Activated CD4-positive, alpha-beta T cell treated with anti-CD3 and anti-CD28 coated beads, Interleukin-10, Interleukin-2, amounts not matched to agents 100 ng/mL and 50 ng/mL, durations not matched to agents 16 hours and 8 hours (primary cell): ENCODE data around the gene C4BPB.

Source experiments
- DNase-seq: peaks from one replicate; pipeline ENCODE4 v3.0.0-alpha.2; 2020

The C4BPB gene

GRCh38 chr1:207060596-207060995, 28.1 kb upstream of the C4BPB start:
- DNase-seq: no peak

GRCh38 chr1:207062058-207062457, 26.6 kb upstream of the C4BPB start:
- no peak for DNase-seq

GRCh38 chr1:207063014-207063413, 25.6 kb upstream of the C4BPB start:
- no peak for DNase-seq

GRCh38 chr1:207064561-207064960, 24.1 kb upstream of the C4BPB start:
- no peak for DNase-seq

GRCh38 chr1:207067185-207067584, 21.5 kb upstream of the C4BPB start:
- DNase-seq: no peak

- no peak for DNase-seq
These were observed 21.0 kb upstream of the C4BPB start for GRCh38 chr1:207067665-207068064.

- DNase-seq: no peak
These were observed 19.6 kb upstream of the C4BPB start for GRCh38 chr1:207069061-207069460.

- no peak for DNase-seq
These were observed 18.7 kb upstream of the C4BPB start for GRCh38 chr1:207069858-207070506.

GRCh38 chr1:207070811-207071210, 17.8 kb upstream of the C4BPB start:
- no peak for DNase-seq

- DNase-seq: no peak
These were observed 17.2 kb upstream of the C4BPB start for GRCh38 chr1:207071426-207071825.

GRCh38 chr1:207072233-207072632, 16.4 kb upstream of the C4BPB start:
- DNase-seq: no peak

GRCh38 chr1:207073906-207074820, 14.5 kb upstream of the C4BPB start:
- DNase-seq: no peak

- no peak for DNase-seq
These were observed 12.3 kb upstream of the C4BPB start for GRCh38 chr1:207076181-207076955.

- no peak for DNase-seq
These were observed 11.6 kb upstream of the C4BPB start for GRCh38 chr1:207077012-207077411.

- DNase-seq: peak; percentile 76
These were observed 10.9 kb upstream of the C4BPB start for GRCh38 chr1:207077470-207078377.

GRCh38 chr1:207078578-207079132, 10.0 kb upstream of the C4BPB start:
- no peak for DNase-seq

- DNase-seq: no peak
These were observed 8.9 kb upstream of the C4BPB start for GRCh38 chr1:207079706-207080241.

- no peak for DNase-seq
These were observed 7.6 kb upstream of the C4BPB start for GRCh38 chr1:207081088-207081487.

- no peak for DNase-seq
These were observed 6.9 kb upstream of the C4BPB start for GRCh38 chr1:207081806-207082205.

- DNase-seq: no peak
These were observed 4.4 kb upstream of the C4BPB start for GRCh38 chr1:207084232-207084631.

- DNase-seq: peak; percentile 73
These were observed 3.9 kb upstream of the C4BPB start for GRCh38 chr1:207084701-207085180.

GRCh38 chr1:207085887-207086286, 2.8 kb upstream of the C4BPB start:
- DNase-seq: no peak
